HG03039 (cell line): ENCODE measurements around the gene FOXN1.

Experiments
- ATAC-seq: cut with Tn5 transposase; IDR thresholded peaks from one replicate; pipeline ENCODE4 v1.9.1; 2021; ENCODE audit warnings: mild to moderate bottlenecking, moderate library complexity; ENCODE audit not compliant: unreplicated experiment

FOXN1 gene

DNA sequence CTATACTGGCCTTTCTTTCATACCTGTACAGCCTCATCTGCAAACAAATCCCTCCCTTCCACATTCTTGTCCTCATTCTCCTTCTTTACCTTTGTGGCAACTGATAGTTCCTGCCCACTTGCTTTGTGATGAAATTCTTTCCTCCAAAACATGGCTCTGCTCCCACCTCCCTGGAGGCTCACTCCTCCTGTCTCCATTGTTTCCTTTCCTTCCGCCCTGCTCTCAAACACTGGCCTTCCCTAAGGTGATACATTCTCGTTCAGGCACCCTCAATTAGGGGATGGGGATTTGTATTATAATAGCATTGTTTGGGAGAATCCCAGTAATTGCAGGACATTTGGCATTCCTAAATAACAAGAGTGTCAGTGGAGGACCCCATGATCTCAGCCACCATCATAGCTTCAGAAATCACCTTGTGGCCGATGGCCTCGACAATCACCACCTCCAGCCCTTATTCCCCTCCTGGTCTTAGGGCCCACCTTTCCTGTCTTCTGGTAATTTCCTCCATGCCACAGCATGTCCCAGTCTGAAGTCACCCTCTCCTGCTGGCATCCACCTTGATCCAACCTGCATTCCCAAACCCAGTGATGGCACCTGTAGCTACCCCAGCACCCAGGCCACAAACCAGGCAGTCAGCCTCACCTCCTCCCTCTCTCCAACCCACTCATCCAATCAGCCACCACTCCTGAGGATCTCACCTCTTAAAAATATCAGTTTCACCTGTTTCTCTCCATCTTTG, 38.4 kb downstream of the FOXN1 start:
- ATAC-seq: no peak

DNA sequence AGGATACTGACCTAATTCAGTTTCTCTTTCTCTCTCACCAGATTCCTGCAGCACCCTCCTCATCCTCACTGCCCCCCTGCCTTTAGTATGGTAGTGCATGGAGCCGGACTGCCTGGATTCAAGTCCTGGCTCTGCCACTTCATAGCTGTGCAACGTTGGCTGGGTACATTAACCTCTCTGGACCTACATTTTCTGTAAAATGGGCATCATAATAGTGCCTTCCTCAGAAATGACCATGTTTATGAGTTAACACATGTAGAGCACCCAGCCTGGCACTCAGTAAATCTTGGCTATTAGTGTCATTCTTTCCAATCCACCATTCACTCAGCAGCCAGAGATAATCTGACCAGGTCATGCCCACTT, 39.0 kb downstream of the FOXN1 start:
- no peak for ATAC-seq

DNA sequence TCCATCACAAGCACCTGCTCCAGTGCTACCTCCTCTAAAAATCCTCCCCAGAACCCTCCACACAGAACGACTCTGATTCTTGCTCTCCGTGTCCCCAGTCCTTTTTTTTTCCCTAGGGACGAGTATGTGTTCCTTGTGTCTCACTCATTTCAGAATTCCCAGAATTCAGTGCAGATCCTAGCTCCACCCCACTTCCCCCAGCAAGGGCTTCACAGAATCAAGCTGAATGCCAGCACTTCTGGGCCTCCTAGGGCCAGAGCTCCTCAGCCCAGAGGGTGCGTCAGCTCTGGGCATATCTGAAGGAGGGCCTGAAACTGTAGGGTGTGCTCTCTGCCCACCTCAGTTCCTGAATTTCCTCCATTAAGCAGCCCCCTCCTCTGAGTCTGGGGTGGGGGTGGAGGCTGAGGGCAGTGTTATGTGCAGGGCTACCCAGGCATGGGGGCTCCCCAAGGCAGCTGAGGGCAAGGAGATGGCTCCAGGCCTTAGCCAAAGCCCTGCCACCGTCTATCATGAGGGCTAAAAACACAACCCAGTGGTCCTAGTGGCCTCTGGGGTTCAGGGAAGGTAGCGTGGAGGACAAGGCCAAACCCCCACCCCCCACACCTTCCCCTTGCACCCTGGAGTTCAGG, 39.8 kb downstream of the FOXN1 start:
- no peak for ATAC-seq

DNA sequence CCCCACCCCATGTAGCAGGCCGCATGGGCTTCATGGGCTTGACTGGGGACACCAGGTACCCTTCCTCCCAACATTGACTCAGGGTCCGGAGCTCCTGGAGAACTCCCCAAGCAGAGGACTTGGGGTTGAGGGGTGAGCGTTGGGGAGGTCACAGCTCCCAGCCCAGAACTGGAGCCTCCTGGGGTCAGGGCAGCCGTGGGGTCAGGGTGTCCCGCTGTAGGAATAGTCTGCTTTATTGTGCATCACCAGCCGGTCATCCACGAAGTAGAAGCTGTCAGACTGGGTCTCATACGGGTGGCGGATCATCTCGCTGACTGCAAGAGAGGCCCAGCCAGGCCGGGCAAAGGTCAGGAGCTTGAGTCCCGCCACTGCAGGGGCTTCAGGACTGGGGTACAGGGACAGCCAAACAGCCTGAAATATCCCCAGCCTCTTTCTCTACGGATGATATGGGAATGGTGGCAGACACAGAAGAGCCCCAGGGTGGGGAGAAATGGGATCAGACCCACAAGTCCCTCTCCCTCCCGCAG, 41.0 kb downstream of the FOXN1 start:
- no peak for ATAC-seq

DNA sequence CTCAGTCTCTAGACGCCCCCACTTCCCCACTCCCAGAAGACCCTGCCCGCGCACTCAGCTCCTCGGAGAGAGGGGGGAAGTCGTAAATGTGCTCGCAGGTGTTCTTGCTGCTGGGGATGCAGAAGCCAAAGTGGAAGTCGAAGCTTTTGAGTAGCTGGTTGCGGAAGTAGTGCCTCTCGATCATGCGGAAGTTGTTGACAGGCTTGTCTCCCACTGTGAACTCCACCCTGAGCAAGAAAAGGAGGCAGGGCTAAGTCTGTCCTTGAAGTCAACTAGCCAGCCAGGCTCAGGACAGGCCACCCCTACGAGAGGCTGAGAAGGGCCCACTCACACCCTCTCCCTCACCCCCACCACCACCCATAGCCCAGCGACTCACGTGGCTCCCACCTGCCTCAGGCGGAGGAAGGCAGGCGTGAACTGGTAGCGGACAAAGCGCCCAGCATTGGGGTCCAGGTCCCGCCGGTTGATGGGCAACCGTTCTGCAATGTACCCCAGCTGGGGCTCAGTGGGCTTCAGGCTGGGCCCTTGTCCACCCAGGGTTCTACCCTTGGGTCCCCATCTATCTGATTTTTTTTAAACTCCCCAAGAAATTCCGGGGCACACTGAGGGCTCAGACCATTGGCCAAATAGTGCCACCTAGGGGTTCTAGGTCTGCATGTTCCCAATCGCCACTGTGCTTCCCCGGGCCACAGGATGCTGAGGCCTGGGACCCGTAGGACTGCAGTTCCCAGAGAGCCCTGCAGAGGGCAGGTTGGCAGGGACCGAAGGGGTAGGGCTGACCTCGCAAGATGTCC, 41.7 kb downstream of the FOXN1 start:
- no peak for ATAC-seq

DNA sequence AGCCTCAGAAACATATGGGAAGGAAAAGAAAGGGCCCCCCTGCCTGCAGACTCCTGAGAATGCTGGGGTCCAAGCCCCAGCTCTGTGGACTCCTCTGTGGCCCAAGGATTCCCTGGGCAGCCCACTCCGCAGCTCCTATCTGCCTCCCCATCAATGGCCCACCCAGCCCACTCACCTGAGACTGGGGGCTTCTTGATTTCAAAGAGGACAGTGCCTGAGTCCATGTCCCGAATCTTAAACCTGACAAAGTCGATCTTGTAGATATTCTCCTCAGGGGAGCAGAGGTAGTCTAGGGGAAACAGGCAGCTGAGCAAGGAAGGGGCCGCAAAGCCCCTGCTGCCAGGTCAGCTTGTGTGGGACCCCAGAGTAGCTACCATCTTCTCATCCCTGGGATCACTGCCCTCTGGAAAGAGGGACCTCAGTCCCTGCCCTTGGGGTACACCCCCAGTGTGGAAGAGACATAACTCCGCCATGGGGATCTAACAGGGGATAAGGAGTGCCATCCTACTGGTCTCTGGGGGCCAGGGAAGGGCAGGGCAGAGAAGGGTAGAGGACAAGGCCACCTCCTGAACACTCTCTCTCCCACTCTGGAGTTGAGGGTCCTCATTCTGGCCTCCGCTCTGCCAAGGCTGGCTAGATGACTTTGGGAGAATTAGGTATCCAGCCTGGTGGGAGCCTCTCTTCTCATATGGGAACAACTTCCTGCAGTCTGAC, 42.4 kb downstream of the FOXN1 start:
- ATAC-seq: no peak

DNA sequence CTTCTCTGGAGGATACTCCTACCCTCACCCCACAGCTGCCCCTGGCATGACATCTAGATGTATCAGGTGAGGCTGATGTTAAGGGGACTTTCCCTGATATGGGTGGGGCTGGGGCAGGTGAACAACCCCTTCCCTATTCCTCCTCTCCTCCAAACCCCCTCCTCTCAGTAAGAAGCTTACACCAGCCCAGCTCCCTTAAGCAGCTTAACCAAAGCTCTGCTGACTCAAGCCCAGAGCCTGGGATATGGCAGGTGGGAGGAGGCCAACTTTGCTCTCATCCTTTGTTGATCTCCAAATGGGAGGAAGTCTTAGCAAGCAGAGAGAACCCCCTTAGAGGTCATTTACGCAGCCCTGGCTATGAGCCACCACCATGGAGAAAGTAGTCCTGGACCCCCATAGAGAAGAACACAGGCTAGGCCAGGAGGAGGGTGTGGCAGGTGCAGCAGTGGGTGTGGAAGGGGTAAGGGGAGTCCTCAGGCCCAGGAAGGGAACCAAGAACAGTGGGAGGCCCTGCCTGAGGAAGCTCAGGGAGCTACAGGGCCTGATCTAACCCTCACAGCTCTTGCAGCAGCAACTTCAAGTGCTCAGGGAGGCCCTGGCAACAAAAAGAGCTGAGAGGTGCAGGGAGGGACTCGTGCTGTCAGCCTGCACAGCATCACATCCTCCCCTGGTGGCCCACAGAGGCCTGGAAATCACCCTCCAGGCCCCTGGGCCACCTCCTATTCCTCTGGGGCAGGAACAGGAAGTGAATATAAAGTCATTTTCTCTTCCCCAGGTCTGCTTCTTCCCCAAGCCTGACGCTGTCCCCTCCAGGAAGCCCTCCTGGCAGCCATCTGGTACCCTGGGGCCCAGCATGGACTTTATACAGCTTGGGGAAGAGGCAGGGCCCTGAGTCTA, 43.3 kb downstream of the FOXN1 start:
- ATAC-seq: no peak

DNA sequence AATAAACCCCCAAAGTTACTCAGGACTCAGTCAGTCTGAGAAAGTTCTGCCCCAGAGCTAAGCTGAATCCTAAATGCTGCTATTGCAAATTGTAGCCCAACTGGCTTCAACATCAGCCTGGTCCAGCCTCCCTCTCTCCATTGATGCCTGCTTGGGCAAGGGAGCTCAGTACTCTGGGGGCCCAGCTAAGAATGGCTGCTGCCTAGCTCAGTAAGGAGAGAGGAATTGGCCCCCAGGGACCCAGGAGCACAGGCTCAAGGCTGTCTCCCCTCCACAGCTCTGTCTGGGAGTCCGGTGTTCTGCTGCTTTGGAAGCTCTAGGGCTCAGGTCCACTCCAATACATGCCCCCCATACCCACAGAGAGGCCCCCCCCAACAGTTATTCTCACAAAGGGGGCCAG, 44.7 kb downstream of the FOXN1 start:
- ATAC-seq: no peak

DNA sequence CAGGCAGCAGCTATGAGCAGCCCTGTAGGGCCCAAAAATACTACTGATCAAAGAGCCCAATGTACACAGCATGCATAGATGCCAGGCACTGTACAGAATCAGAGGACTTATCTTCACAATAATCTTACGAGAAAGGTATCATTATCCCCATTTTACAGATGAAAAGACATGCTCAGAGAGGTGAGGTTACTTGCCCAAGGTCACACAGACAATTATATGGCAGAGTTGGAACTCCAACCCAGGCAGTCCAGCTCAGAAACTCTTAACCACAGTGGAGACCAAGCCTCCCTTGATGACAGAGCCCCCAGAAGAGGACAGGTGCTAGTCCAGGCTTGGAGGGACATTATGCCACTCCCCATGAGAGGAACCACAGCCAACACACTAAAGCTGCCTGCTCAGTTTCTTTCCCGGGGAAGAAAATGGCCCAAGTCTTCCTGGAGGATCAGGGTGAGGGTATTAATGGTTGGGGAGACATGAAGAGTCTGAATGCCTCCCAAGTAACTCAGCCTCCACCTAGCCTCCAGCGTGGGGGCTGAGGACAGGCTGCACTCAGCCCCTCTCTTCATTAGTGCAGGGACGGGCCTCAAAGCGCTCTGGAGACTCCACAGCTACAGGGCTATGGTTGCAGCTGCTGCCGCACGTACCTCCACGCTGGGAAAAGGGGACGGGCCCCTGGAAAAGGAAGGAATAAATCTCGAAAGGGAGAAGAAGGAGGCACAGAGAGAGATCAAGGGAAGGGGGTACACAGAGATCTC, 45.5 kb downstream of the FOXN1 start:
- no peak for ATAC-seq

DNA sequence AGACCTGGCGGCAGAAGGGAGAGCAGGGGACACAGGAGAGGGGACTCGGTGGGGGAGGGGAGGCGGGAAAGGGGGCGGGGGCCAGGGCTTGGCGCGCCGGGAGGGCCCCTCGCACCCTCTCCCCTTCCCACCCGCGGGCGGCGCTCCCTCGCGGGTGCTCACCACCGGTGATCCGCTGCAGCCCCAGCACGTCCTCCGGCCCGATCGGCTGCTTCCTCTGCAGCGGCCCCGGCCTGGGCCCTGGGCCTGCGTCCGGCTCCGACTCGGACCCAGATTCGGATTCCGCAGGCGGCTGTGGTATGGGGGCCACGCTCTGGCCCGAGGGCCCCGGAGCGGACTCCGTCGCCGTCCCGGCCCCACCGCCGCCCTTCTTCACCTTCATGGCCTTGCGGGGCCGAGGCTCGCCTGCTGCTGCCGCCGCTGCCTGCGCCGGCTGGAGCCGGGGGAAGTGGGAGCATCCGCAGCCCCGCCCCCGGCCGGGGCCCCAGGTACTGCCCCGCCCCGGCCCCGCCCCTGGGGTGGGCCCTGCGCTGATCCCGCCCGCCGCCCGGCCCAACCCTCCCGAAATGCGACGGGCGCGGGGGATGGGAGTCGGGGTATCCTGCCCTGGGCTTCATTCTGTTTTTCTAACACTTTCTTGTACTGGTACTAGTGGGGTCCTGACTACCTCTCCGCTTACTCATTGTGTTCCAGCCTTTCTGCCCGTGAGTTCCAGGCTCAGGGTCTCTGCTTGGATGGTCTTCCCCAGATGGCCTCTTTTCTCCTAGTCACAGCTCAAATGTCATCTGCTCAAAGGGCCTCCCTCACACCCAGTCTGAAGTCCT, 46.2 kb downstream of the FOXN1 start, which contains the start of gene UNC119:
Gene UNC119, minus strand, starts transcription at position 449 of the 824 bp plus-strand sequence. Its CDS starts 67 bp downstream, at position 382.
- peak; percentile 42 for ATAC-seq

DNA sequence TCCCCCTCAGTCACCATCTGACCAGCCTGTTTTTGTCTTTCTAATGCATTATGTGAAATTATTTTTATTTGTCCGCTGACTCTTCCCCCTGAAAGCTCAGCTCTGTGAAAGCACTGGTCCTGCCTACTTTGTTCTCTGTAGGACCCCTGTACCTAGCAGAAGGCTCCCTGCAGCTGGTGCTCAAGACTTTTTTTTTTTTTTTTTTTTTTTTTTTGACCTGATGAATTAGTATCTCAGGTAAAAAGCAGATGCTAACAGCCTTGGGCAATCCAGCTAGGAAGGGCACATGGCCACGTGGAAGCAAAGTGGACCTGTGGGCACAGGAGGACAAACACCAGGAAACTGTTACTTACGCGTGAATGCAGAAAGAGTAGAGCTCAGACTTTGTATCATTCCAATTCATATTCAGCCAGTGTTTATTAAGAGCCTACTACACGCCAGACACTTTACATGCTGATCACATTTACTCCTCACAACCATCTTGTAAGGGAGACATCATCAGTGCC, 46.9 kb downstream of the FOXN1 start:
- ATAC-seq: no peak

DNA sequence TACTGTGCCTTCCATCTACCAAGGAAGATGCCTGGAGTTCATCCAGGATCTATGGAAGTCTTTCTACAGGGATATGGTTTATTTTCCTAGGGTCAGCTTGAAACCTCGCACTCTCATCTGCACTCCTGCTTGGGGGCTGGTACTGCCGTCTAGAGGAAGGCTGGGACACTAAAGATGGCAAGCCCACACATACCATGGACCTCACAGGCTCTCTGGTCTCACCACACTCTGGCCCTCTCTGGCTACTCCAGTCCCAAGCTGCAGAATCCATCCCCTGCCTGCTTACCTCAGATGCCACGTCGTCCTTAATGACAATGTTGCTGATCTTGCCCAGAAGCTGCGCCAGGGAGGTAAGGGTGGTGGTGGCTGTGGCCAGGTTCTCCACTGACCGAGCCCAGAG, 48.4 kb downstream of the FOXN1 start:
- no peak for ATAC-seq

DNA sequence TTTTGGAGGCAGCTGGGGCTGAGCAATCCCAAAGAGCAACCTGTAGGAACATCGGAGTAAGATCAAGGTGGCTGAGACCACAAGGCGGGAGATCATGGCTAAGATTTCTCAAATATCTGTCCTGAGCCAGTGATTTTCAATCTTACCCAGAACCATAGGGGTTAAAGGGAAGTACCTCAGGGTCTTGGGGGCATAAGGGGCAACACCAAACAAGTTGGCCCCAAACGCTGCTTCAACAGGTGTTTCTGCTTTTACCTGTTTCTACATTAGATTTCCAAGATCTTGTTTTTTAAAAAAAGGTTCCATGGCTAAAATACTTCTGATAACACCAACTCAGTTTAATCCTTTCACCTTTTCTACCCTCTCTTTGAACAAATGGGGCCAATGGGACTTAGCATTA, 48.9 kb downstream of the FOXN1 start:
- ATAC-seq: no peak

DNA sequence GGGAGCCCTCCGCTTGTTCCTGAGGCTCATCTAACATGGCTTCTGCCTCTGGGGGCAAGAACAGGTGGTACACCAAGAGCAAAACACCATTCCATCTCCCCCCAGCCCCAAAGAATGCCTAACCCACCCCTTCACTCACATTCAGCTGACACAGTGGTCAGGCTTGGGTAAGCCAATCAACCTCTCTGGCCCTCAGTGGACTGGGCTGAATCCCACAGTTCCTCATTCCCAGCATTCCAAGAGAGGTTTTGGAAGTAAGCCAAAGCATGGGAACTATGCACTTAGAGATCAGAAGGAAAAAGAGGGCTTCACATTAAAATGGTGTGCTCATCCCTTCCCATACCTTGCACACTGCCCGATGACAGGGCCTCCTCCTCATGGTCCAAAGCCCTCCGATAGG, 57.3 kb downstream of the FOXN1 start:
- no peak for ATAC-seq

DNA sequence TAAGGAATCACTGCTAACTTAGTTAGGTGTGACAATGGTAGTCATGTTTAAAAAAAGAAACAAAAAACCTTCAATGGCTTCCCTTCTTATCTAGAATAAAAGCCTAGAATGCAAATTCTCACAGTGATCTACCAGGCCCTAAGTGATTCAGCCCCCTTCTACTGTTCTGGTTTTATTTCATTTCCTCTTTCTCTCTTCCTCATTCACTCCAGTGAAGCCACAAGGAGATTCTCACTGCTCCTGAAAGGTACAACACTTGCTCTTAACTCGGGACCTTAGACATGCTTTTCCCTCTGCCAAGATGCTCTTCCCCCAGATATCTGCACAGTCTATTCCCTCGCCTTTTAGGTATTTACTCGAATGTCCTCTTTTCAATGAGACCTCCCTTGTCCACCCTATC, 61.5 kb downstream of the FOXN1 start:
- ATAC-seq: no peak

DNA sequence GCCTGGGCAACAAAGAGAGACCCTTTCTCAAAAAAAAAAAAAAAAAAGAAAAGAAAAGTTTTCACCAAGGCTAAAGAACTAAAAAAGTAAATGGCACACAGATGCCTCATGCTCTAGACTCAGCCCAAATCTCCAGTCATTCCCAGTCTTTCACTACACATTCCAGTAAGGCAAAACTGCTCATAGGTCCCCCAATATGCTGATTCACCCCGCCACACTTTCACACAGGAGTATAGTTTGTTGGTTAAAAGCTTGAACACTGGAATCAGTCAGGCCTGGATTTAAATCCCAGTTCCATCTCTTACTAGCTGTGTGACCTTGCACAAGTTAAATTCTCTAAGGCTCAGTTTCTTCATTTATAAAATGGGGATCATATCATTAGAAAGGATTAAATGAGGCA, 63.3 kb downstream of the FOXN1 start:
- no peak for ATAC-seq

DNA sequence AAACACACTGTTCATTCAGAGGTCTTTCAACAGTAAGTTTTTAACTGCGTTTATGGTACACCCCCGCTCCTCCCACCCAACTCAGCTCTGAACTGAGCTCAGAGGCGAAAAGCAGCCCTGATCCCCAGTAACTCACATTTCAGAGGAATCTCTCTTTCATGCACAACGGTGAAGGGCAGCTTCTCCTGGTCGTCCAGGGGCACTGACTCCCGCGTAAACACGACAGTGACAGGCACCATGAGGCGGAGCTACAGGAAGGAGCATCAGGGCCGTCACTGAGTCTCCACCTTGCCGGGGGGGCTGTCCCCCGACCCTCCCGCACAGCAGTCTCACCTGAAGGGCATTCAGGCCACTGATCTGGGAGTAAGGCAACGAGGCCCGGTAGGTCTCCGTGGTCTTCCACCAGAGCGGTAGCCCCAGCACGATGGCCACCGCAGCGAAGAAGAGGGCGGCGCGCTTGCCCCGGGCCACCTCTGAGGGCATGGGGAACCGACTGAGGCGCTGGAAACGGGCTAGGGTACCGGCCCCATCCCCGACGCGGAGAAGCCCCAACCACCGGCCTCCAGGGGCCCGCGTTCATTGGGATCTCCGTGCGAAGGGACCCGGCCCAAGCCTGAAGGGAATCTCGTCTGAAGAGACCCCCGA, 64.7 kb downstream of the FOXN1 start:
- ATAC-seq: peak; percentile 21
